Activated T-cell treated with anti-CD3 and anti-CD28 coated beads for 24 hours (primary cell): Measurements from ENCODE around the gene UCP3.

Experiments used
- DNase-seq: peaks from one replicate; pipeline ENCODE4 v3.0.0-alpha.2; 2020; ENCODE audit warnings: low read depth

Gene UCP3

DNA sequence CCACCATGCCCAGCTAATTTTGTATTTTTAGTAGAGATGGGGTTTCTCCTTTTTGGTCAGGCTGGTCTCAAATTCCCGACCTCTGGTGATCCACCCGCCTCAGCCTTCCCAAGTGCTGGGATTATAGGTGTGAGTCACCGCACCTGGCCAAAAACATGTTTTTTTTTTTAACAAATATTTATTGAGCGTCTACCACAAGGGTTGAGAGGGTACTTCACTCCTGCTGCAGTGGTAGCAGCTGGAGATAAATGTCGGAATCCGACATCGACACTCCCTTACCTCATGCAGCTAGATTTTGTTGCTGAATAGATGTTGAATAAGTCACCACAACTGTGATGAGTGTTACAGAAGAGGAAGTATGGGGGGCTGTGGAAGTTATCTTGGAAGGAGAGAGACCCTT is 57.1 kb downstream of the UCP3 start:
- DNase-seq = no peak

- no peak for DNase-seq
Measured at GRCh38 chr11:73950869-73951710, 57.8 kb downstream of the UCP3 start, which contains the start of gene DNAJB13. Gene DNAJB13 (plus strand): TSS chr11:73951026. CDS start chr11:73951070, 44 bp downstream.
